Coronary artery (tissue), 2 donors: ENCODE measurements around the gene CALML4.
A peak's percentile ranks its signal among the peaks of the same experiment; 100 is the strongest.
"Not testable (repeated sequence)": the region's sequence is repeated elsewhere in the genome, so short reads cannot be mapped to it uniquely, and the experiment has no call there.

Source experiments
- DNase-seq: peaks from one replicate; pipeline ENCODE4 v3.0.0-alpha.2; 2017; ENCODE audit warnings: low spot score
- H3K27ac ChIP-seq, 2 donors: fragments of 200-600 bp; sonication (generic); one replicate each; pipeline ENCODE4 v1.5.1; 2016 to 2019
- H3K4me3 ChIP-seq: fragments of 200-600 bp; sonication (generic); 2 replicates; pipeline ENCODE4 v1.5.1; 2016; ENCODE audit warnings: mild to moderate bottlenecking, moderate library complexity
- TF ChIP-seq, protein P1 (sequence below): fragments of 200-600 bp; sonication (generic); IDR thresholded peaks from one replicate; pipeline ENCODE4 v1.5.1; 2019; ENCODE audit warnings: antibody characterized with exemption

The CALML4 gene

DNA sequence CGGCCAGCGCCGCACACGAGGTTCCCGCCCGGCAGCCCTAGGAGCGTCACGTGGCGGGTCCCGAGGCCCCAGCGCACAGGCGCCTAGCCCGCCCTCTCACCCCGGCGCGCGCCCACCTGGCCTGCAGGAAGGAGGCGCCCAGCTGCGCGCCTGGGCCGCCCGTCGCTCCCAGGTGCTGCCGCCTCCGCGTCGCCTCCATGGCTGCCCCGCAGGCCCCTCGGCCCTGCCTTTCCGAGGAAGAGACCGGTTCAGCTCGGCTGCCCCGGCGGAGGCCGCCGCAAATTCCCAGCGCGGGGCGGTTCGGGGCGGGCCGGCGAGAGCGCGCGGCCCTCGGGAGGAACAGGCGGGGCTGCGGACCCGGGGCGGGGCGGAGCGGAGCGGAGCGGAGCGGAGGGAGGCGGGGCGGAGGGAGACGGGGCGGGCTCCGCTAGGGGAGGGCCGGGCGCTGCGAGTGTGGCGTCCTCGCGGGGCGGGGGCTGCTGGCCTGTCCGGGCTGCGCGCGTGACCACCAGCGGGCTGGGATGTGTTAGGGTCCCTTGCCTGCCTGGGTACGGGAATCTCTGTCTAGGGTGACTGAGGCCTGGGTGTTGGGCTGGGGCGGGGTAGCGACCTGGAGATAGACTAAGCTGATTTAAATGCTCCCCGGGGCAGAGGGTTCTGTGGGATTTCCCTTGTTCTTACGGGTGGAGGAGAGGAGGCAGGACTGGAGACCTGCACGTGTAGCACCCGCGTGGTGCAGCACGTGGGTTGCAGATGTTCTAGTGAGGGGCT, 24.4 kb upstream of the CALML4 start, which contains the start of gene CLN6:
TSS of gene CLN6 (minus strand) at position 343 of the 771 bp plus-strand sequence. CDS start at position 199, 144 bp downstream.
- TF ChIP-seq, protein P1, sequence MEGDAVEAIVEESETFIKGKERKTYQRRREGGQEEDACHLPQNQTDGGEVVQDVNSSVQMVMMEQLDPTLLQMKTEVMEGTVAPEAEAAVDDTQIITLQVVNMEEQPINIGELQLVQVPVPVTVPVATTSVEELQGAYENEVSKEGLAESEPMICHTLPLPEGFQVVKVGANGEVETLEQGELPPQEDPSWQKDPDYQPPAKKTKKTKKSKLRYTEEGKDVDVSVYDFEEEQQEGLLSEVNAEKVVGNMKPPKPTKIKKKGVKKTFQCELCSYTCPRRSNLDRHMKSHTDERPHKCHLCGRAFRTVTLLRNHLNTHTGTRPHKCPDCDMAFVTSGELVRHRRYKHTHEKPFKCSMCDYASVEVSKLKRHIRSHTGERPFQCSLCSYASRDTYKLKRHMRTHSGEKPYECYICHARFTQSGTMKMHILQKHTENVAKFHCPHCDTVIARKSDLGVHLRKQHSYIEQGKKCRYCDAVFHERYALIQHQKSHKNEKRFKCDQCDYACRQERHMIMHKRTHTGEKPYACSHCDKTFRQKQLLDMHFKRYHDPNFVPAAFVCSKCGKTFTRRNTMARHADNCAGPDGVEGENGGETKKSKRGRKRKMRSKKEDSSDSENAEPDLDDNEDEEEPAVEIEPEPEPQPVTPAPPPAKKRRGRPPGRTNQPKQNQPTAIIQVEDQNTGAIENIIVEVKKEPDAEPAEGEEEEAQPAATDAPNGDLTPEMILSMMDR = no peak
- Histone ChIP-seq H3K27ac (peak within 1 kb of the TSS; percentile 63 to 79), H3K4me3 (peak within 1 kb of the TSS; percentile 90)
- peak; percentile 89 for DNase-seq

DNA sequence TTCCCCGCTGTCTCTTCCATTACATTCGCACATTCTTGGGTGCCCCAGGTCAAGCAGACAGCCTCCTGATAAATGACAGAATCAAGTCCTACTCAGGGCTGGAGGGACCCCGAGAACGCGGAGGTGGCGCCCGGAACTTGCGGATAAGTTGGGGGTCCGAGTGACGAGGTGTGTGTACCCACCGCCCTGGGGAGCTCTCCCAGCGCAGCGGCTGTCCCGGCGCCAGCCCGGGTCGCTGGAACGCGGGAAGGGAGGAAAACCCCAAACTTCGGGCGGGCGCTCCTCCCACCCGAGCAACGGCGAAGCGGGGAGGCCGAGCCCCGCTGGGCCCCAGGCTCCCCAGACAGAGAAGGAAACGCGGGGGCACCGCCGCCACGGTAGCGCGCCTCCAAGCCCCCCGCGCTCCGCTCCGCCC, 23.8 kb upstream of the CALML4 start:
- H3K4me3 ChIP-seq = peak overlapping the region; percentile 90
- H3K27ac ChIP-seq = peak overlapping the region; percentile 63 to 79
- TF ChIP-seq, protein P1 = no peak
- DNase-seq = no peak

DNA sequence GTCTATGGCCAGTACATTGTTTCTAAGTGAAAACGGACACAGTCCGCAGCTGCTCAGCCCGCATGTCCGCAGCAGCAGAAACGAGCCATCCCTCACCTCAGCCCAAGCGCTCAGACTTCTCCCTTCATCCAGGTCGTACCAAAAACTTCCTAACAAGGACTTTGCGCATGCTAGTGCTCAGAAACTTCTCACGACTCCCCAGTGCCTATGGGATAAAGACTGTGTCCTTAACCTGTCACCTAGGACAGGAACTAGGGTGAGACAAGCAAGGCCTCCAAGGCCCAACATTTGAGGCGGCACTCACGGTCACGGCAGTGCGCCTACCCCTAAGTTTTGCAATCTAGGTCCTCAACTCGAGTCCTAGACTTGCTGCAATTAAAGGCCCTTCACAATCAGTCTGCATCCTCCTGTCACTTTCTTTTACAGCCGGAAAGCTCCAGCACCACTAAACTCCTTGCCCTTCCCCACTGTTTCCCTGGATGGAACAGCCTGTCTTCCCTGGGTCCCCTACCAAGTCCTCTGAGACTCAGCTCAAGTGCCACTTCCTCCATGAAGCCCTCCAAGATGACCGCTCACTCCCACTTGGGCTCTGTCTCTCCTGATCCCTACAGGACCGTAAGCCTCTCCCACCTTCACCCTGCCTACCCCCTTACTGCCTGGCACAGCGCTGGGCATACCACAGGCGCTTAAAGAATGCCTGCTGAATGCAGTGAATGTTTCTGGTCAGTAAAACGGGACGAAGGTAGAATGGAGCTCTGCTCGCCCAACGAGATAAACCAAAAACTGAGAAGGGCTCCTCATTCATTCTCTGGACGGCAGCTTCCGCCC, 23.2 kb upstream of the CALML4 start:
- Histone ChIP-seq H3K27ac (peak overlapping the region; percentile 63 to 79), H3K4me3 (peak overlapping the region; percentile 90)
- TF ChIP-seq, protein P1 = no peak
- DNase-seq = peak; percentile 60

DNA sequence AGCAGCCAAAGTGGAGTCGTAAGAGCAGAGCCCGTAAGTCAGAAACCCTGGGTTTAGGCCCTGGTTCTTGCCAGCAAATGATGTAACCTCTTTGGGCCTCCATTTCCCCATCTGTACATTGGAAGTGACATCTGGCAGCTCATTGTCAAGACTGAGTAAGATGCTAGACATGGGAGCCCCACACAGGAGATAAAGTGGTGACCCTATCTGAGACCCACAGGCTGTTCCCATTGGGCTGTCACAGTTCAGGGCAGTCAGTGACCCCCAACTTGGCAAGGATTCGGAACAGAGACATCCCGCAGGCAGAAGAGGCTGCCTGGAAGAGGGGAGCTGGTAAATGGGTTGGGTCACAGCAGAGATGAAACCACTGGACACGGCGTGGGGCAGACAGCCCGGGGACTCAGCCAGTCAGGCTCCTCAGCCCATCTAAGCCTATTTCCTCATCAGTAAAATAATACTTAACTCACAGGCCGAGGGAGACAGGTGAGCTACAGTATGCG, 22.6 kb upstream of the CALML4 start:
- DNase-seq = peak; percentile 43
- H3K4me3 ChIP-seq = no peak overlapping the region
- H3K27ac ChIP-seq = no peak overlapping the region
- TF ChIP-seq, protein P1 = no peak

DNA sequence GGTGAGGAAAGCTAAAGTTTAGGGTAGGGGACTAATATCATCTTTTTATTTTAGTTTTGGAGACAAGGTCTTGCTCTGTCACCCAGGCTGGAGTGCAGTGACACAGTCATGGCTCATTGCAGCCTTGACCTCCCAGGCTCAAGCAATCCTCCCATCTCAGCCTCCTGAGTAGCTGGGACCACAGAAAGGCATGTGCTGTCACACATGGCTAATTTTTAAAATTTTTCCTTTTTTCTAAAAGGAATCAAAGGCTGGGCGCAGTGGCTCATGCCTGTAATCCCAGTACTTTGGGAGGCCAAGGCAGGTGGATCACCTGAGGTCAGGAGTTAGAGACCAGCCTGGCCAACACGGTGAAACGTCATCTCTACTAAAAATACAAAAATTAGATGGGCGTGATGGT, 20.3 kb upstream of the CALML4 start:
- not testable (repeated sequence) for H3K4me3 ChIP-seq, H3K27ac ChIP-seq, DNase-seq

DNA sequence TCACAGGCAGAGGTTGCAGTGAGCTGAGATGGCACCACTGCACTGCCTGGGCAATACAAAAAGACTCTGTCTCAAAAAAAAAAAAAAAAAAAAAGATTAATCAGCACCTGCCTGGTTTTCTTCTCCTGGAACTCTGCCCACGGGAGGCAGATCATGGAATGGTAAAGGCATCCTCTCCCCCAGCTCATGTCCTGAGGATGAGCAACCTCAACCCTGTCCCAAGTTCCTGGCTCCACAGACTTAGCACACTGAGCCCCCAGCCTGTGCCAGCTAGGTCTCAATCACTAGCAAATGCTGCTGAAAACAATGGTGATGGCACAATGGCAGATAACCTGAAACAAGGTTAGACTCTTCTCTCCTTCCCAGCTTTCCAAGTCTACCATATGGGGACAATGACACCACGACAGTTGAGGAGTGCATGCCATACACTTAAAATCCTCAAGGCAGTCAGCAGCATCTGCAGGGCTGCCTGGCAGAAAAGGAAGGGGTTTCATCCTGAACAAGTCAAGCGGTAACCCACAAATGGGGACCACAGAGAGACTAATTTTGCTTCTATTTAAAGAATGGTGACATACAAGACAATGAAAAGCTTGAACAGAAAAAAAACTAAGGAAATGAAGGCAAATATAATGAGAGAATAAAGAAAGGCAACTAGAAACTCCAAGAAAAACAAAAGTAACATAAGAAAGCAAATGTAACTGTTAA, 19.6 kb upstream of the CALML4 start:
- DNase-seq = no peak
- TF ChIP-seq, protein P1 = no peak
- Histone ChIP-seq H3K4me3 (no peak overlapping the region), H3K27ac (no peak overlapping the region)

DNA sequence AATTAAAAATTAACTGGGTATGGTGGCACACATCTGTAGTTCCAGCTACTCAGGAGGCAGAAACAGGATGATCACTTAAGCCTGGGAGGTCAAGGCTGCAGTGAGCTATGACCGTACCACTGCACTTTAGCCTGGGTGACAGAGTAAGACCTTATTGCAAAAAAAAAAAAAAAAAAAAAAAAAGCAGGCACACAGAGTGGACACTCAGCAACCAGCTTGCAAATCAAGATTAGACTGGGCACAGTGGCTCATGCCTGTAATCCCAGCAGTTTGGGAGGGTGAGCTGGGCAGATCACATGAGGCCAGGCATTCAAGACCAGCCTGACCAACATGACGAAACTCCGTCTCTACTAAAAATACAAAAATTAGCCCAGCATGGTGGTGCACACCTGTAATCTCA, 19.0 kb upstream of the CALML4 start:
- no peak overlapping the region for H3K27ac ChIP-seq
- no peak for DNase-seq
- TF ChIP-seq, protein P1 = no peak
- H3K4me3 ChIP-seq = no peak overlapping the region
